ENCODE results near the gene PCNX1.

The PCNX1 gene

DNA sequence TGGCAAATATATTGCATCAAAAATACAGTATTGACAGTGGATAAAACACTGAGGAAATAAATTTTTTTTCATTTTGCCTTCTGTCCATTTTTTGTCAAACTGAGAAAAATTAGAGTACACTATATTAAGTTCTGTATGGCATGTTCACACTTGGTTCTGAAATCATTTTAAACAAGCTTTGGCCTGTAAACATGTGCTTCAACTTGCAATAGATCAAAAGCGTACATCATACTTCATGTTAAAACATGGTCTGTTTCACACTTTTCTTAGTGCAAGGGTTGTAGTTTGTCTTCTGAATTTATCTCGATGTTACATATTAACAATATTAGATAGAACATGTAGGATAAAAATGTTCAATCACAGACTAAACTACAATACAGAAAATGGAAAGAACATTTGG lies 208.0 kb downstream of the PCNX1 start:
- DNase-seq (ENCODE audit: low read depth in 1 of 2, low spot score in 1 of 2): no peak
- TF ChIP-seq, protein P1, sequence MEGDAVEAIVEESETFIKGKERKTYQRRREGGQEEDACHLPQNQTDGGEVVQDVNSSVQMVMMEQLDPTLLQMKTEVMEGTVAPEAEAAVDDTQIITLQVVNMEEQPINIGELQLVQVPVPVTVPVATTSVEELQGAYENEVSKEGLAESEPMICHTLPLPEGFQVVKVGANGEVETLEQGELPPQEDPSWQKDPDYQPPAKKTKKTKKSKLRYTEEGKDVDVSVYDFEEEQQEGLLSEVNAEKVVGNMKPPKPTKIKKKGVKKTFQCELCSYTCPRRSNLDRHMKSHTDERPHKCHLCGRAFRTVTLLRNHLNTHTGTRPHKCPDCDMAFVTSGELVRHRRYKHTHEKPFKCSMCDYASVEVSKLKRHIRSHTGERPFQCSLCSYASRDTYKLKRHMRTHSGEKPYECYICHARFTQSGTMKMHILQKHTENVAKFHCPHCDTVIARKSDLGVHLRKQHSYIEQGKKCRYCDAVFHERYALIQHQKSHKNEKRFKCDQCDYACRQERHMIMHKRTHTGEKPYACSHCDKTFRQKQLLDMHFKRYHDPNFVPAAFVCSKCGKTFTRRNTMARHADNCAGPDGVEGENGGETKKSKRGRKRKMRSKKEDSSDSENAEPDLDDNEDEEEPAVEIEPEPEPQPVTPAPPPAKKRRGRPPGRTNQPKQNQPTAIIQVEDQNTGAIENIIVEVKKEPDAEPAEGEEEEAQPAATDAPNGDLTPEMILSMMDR (IDR thresholded peaks at IDR 0.05; ENCODE audit: insufficient read depth, low read length): no peak
- TF ChIP-seq, protein P2, sequence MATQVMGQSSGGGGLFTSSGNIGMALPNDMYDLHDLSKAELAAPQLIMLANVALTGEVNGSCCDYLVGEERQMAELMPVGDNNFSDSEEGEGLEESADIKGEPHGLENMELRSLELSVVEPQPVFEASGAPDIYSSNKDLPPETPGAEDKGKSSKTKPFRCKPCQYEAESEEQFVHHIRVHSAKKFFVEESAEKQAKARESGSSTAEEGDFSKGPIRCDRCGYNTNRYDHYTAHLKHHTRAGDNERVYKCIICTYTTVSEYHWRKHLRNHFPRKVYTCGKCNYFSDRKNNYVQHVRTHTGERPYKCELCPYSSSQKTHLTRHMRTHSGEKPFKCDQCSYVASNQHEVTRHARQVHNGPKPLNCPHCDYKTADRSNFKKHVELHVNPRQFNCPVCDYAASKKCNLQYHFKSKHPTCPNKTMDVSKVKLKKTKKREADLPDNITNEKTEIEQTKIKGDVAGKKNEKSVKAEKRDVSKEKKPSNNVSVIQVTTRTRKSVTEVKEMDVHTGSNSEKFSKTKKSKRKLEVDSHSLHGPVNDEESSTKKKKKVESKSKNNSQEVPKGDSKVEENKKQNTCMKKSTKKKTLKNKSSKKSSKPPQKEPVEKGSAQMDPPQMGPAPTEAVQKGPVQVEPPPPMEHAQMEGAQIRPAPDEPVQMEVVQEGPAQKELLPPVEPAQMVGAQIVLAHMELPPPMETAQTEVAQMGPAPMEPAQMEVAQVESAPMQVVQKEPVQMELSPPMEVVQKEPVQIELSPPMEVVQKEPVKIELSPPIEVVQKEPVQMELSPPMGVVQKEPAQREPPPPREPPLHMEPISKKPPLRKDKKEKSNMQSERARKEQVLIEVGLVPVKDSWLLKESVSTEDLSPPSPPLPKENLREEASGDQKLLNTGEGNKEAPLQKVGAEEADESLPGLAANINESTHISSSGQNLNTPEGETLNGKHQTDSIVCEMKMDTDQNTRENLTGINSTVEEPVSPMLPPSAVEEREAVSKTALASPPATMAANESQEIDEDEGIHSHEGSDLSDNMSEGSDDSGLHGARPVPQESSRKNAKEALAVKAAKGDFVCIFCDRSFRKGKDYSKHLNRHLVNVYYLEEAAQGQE (IDR thresholded peaks at IDR 0.05; ENCODE audit: insufficient replicate concordance, low read depth): no peak
- no peak overlapping the region for H3K4me3 ChIP-seq (replicated peaks; ENCODE audit: insufficient read depth, low read length)
- no peak overlapping the region for H3K27ac ChIP-seq (replicated peaks)
- H3K27me3 ChIP-seq (ENCODE audit: insufficient read depth, poor library complexity, severe bottlenecking): no peaks in the 10 kb centered on the region

- Histone ChIP-seq H3K4me3 (replicated peaks; ENCODE audit: insufficient read depth, low read length) (no peak overlapping the region), H3K27ac (replicated peaks) (no peak overlapping the region), H3K27me3 (ENCODE audit: insufficient read depth, poor library complexity, severe bottlenecking) (no peaks in the 10 kb centered on the region)
- TF ChIP-seq, protein P2 (IDR thresholded peaks at IDR 0.05; ENCODE audit: insufficient replicate concordance, low read depth): no peak
- TF ChIP-seq, protein P1 (IDR thresholded peaks at IDR 0.05; ENCODE audit: insufficient read depth, low read length): no peak
- TF ChIP-seq POLR2AphosphoS5 (IDR thresholded peaks at IDR 0.05; ENCODE audit: low read depth): no peak
- TF ChIP-seq SPI1 (IDR thresholded peaks at IDR 0.05; ENCODE audit: borderline replicate concordance, low read depth): no peak
- TF ChIP-seq GABPA (IDR thresholded peaks at IDR 0.05; ENCODE audit: low read depth): no peak
- DNase-seq (ENCODE audit: low read depth in 1 of 2, low spot score in 1 of 2): no peak
These were observed 208.7 kb downstream of the PCNX1 start for GRCh38 chr14:71115821-71116567.

DNA sequence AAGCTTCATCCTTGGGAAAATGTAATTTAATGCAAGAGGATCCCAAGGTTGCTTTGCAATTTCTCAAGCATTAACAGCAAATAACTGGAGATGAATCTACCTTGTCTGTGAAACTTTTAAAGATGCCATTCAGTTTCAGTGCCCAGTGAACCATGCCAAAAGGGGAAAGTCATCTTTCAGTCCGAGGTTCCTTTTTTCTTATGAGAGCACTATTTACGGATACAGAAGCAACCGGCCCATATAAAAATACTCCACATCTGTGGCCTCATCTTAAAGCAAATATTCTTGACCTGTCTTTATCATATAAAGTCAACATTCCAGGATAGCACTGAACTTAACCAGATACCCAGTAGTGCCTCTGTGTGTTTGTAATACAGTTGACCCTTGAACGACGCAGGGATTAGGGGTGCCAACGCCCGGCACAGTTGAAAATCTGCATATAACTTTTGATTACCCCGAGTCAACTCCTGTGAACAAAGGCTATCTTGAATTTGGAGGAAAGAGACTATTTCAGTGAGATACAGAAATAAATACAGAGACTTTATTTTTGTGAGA lies 209.4 kb downstream of the PCNX1 start:
- TF ChIP-seq, protein P1 (IDR thresholded peaks at IDR 0.05; ENCODE audit: insufficient read depth, low read length): no peak
- TF ChIP-seq POLR2AphosphoS5 (IDR thresholded peaks at IDR 0.05; ENCODE audit: low read depth): no peak
- TF ChIP-seq, protein P2 (IDR thresholded peaks at IDR 0.05; ENCODE audit: insufficient replicate concordance, low read depth): no peak
- TF ChIP-seq GABPA (IDR thresholded peaks at IDR 0.05; ENCODE audit: low read depth): no peak
- TF ChIP-seq SPI1 (IDR thresholded peaks at IDR 0.05; ENCODE audit: borderline replicate concordance, low read depth): no peak
- no peak for DNase-seq (ENCODE audit: low read depth in 1 of 2, low spot score in 1 of 2)
- Histone ChIP-seq H3K27ac (replicated peaks) (no peak overlapping the region), H3K27me3 (ENCODE audit: insufficient read depth, poor library complexity, severe bottlenecking) (no peaks in the 10 kb centered on the region), H3K4me3 (replicated peaks; ENCODE audit: insufficient read depth, low read length) (no peak overlapping the region)
